Stimulated activated naive CD8-positive, alpha-beta T cell treated with anti-CD3 and anti-CD28 coated beads, Interleukin-15, Interleukin-2, amounts not matched to agents 100 U/mL and 50 U/mL, for 24 hours (primary cell): ENCODE data around the gene DOCK11.

Experiments
- ATAC-seq: fragments of 150-1000 bp; cut with Tn5 transposase; one replicate; pipeline ENCODE4 v1.10.0; 2021
- DNase-seq: peaks from one replicate; pipeline ENCODE4 v3.0.0; 2021

Gene DOCK11

GRCh38 chrX:118530219-118530911 is 34.8 kb downstream of the DOCK11 start:
- no peak for DNase-seq

GRCh38 chrX:118534716-118535493 is 39.3 kb downstream of the DOCK11 start:
- DNase-seq (no peak), ATAC-seq (no peak)

More at GRCh38 chrX:118530219-118530911, 34.8 kb downstream of the DOCK11 start:
- ATAC-seq: peak; percentile 57

- no peak for DNase-seq
- ATAC-seq: peak; percentile 94
These were observed 40.6 kb downstream of the DOCK11 start for GRCh38 chrX:118536204-118536603.

GRCh38 chrX:118536687-118537461 is 41.3 kb downstream of the DOCK11 start:
- ATAC-seq (peak; percentile 53), DNase-seq (peak; percentile 27)

GRCh38 chrX:118538386-118538785 is 42.8 kb downstream of the DOCK11 start:
- no peak for DNase-seq
- no peak for ATAC-seq

- DNase-seq (no peak), ATAC-seq (no peak)
These were observed 44.7 kb downstream of the DOCK11 start for GRCh38 chrX:118540342-118540741.

GRCh38 chrX:118541482-118541881 is 45.9 kb downstream of the DOCK11 start:
- no peak for ATAC-seq
- no peak for DNase-seq

GRCh38 chrX:118545510-118545909 is 49.9 kb downstream of the DOCK11 start:
- ATAC-seq: no peak
- no peak for DNase-seq

GRCh38 chrX:118548841-118549240 is 53.2 kb downstream of the DOCK11 start:
- no peak for ATAC-seq
- DNase-seq: no peak

- DNase-seq (no peak), ATAC-seq (no peak)
These were observed 55.2 kb downstream of the DOCK11 start for GRCh38 chrX:118550792-118551191.

- ATAC-seq (no peak), DNase-seq (no peak)
These were observed 55.8 kb downstream of the DOCK11 start for GRCh38 chrX:118551426-118551825.

- peak; percentile 32 for ATAC-seq
- DNase-seq: no peak
These were observed 56.7 kb downstream of the DOCK11 start for GRCh38 chrX:118552121-118552900.

GRCh38 chrX:118553042-118553710 is 57.6 kb downstream of the DOCK11 start:
- no peak for ATAC-seq
- DNase-seq: no peak

- no peak for DNase-seq
- ATAC-seq: peak; percentile 76
These were observed 58.9 kb downstream of the DOCK11 start for GRCh38 chrX:118554511-118554910.

- ATAC-seq (no peak), DNase-seq (no peak)
These were observed 63.3 kb downstream of the DOCK11 start for GRCh38 chrX:118558926-118559325.

- ATAC-seq: no peak
- no peak for DNase-seq
These were observed 64.9 kb downstream of the DOCK11 start for GRCh38 chrX:118560489-118560888.

- DNase-seq (no peak), ATAC-seq (no peak)
These were observed 67.1 kb downstream of the DOCK11 start for GRCh38 chrX:118562582-118563164.

- DNase-seq (no peak), ATAC-seq (no peak)
These were observed 68.9 kb downstream of the DOCK11 start for GRCh38 chrX:118564498-118564897.

GRCh38 chrX:118565853-118566252 is 70.2 kb downstream of the DOCK11 start:
- no peak for DNase-seq
- no peak for ATAC-seq

- ATAC-seq (no peak), DNase-seq (no peak)
These were observed 70.7 kb downstream of the DOCK11 start for GRCh38 chrX:118566359-118566758.

- ATAC-seq: peak; percentile 55
- DNase-seq: no peak
These were observed 74.1 kb downstream of the DOCK11 start for GRCh38 chrX:118569676-118570075.
